Mammary epithelial cell (primary cell): ENCODE data around the gene PRKD1.

ENCODE experiments used
- EZH2 ChIP-seq: IDR thresholded peaks from 2 replicates; pipeline ENCODE4 v1.6.1; 2012; ENCODE audit warnings: low read length, inconsistent platforms, borderline replicate concordance
- TF ChIP-seq, protein P1 (sequence below), 2 donors: IDR thresholded peaks in 1 of 2; conservative IDR thresholded peaks in 1 of 2; 2 replicates each; pipeline ENCODE4 v1.5.1; 2011 to 2012; ENCODE audit warnings: inconsistent platforms in 2 of 2, low read length in 2 of 2, mild to moderate bottlenecking in 2 of 2, control low read depth in 1 of 2, low read depth in 1 of 2; ENCODE audit not compliant: insufficient read depth in 1 of 2; ENCODE audit errors: extremely low read depth in 1 of 2

GRCh38 chr14:29649170-29649569, 278.5 kb downstream of the PRKD1 start:
- TF ChIP-seq, protein P1, sequence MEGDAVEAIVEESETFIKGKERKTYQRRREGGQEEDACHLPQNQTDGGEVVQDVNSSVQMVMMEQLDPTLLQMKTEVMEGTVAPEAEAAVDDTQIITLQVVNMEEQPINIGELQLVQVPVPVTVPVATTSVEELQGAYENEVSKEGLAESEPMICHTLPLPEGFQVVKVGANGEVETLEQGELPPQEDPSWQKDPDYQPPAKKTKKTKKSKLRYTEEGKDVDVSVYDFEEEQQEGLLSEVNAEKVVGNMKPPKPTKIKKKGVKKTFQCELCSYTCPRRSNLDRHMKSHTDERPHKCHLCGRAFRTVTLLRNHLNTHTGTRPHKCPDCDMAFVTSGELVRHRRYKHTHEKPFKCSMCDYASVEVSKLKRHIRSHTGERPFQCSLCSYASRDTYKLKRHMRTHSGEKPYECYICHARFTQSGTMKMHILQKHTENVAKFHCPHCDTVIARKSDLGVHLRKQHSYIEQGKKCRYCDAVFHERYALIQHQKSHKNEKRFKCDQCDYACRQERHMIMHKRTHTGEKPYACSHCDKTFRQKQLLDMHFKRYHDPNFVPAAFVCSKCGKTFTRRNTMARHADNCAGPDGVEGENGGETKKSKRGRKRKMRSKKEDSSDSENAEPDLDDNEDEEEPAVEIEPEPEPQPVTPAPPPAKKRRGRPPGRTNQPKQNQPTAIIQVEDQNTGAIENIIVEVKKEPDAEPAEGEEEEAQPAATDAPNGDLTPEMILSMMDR (conservative IDR thresholded peaks at IDR 0.05 in 1 of 2, IDR thresholded peaks at IDR 0.05 in 1 of 2; ENCODE audit: extremely low read depth in 1 of 2, insufficient read depth in 1 of 2, low read depth in 1 of 2, low read length in 2 of 2), result no peak
- no peak for TF ChIP-seq EZH2
